ENCODE data around the gene PLEKHJ1.

The PLEKHJ1 gene

DNA sequence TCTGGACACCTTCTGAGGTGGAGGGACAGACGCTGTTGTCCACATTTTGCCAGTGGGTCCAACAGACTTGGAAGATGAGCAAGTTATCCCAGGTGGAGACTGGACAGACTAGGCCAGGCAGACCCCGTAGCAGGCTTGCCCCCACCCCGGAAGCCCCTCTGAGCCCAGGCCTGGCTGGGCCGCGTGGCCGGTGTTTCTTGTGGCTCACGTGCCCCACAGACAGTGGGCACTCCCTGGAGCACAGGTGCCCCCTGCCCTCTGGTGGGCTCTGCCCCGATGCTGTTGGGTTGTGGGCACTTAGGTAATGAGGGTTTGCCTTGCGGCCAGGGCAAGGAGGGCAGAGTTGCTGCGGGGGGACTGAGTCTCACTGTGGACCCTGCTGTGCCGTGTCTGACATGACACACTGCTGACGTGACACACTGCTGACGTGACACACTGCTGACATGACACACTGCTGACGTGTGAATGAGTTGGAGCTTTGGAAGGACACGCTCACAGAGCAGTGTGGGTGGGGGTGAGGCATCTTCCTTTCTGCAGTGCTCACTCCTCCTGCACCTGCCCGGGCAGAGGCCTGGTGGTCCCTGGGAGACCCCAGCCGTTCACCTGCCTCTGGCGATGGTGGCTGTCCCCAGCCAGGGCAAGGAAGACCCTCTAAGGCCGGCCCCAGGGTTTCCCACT is 47.3 kb downstream of the PLEKHJ1 start:
- Histone ChIP-seq H3K9ac (ENCODE audit: low read depth, low read length, poor library complexity, severe bottlenecking) (no peak overlapping the region), H3K4me2 (ENCODE audit: low read depth, low read length, poor library complexity, severe bottlenecking) (no peak overlapping the region), H3F3A (ENCODE audit: low read depth) (no peaks in the 10 kb centered on the region), H3K36me3 (ENCODE audit: insufficient read depth, low read length) (peaks cover 92% of the 10 kb centered on the region; the same call in 1 of the 2 replicates), H3K4me3 (ENCODE audit: low read length, poor library complexity, severe bottlenecking) (no peak overlapping the region), H4K20me1 (ENCODE audit: insufficient read depth, low read length, poor library complexity, severe bottlenecking) (peaks cover 44% of the 10 kb centered on the region), H3K9me2 (replicated peaks; ENCODE audit: low read depth, low read length) (no peaks in the 10 kb centered on the region), H2AFZ (ENCODE audit: low read length) (no peak overlapping the region), H3K79me2 (ENCODE audit: insufficient read depth, low read length) (peaks cover 58% of the 10 kb centered on the region), H3K27me3 (ENCODE audit: insufficient read depth, low read length, poor library complexity, severe bottlenecking) (no peaks in the 10 kb centered on the region), H3K9me3 (ENCODE audit: insufficient read depth, low read depth, low read length) (no peaks in the 10 kb centered on the region), H3K4me1 (ENCODE audit: insufficient read depth, low read length, poor library complexity, severe bottlenecking) (no peaks in the 10 kb centered on the region)
- TF ChIP-seq, protein P1, sequence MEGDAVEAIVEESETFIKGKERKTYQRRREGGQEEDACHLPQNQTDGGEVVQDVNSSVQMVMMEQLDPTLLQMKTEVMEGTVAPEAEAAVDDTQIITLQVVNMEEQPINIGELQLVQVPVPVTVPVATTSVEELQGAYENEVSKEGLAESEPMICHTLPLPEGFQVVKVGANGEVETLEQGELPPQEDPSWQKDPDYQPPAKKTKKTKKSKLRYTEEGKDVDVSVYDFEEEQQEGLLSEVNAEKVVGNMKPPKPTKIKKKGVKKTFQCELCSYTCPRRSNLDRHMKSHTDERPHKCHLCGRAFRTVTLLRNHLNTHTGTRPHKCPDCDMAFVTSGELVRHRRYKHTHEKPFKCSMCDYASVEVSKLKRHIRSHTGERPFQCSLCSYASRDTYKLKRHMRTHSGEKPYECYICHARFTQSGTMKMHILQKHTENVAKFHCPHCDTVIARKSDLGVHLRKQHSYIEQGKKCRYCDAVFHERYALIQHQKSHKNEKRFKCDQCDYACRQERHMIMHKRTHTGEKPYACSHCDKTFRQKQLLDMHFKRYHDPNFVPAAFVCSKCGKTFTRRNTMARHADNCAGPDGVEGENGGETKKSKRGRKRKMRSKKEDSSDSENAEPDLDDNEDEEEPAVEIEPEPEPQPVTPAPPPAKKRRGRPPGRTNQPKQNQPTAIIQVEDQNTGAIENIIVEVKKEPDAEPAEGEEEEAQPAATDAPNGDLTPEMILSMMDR (conservative IDR thresholded peaks at IDR 0.05; ENCODE audit: low read length), result no peak
- no peak for TF ChIP-seq EZH2phosphoT487 (IDR thresholded peaks at IDR 0.05; ENCODE audit: borderline replicate concordance)

DNA sequence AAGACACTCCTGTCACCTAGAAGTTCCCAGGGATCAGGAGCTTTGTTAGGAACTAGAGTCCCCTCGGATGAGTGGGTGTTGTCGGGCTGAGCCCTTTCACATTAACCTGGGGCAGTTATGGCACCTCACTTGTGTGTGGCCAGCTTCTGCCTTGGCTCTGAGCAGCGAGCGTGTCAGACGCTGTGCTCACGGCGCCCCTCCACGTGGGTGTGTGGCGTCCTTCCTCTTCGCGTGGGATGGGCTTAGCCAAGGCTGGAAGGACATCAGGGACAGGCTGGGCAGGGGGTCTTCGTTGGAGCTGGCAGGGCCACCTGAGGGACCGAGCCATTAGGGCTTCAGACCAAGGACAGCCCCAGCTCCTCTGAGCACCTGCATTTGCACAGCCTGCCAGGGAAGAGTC is 49.0 kb downstream of the PLEKHJ1 start:
- H3K4me2 ChIP-seq (ENCODE audit: low read depth, low read length, poor library complexity, severe bottlenecking), result no peak overlapping the region
- H2AFZ ChIP-seq (ENCODE audit: low read length), result no peak overlapping the region
- no peaks in the 10 kb centered on the region for H3K9me2 ChIP-seq (replicated peaks; ENCODE audit: low read depth, low read length)
- H3K9me3 ChIP-seq (ENCODE audit: insufficient read depth, low read depth, low read length), result no peaks in the 10 kb centered on the region
- peaks cover 75% of the 10 kb centered on the region for H3K79me2 ChIP-seq (ENCODE audit: insufficient read depth, low read length)
- H3K9ac ChIP-seq (ENCODE audit: low read depth, low read length, poor library complexity, severe bottlenecking), result no peak overlapping the region
- H3F3A ChIP-seq (ENCODE audit: low read depth), result no peaks in the 10 kb centered on the region
- no peaks in the 10 kb centered on the region for H3K27me3 ChIP-seq (ENCODE audit: insufficient read depth, low read length, poor library complexity, severe bottlenecking)
- no peak for TF ChIP-seq EZH2phosphoT487 (IDR thresholded peaks at IDR 0.05; ENCODE audit: borderline replicate concordance)
- TF ChIP-seq, protein P1 (conservative IDR thresholded peaks at IDR 0.05; ENCODE audit: low read length), result no peak
- peaks cover 51% of the 10 kb centered on the region for H4K20me1 ChIP-seq (ENCODE audit: insufficient read depth, low read length, poor library complexity, severe bottlenecking)
- no peaks in the 10 kb centered on the region for H3K4me1 ChIP-seq (ENCODE audit: insufficient read depth, low read length, poor library complexity, severe bottlenecking)
- no peak overlapping the region for H3K4me3 ChIP-seq (ENCODE audit: low read length, poor library complexity, severe bottlenecking)
- H3K36me3 ChIP-seq (ENCODE audit: insufficient read depth, low read length), result peaks cover 91% of the 10 kb centered on the region; the same call in 1 of the 2 replicates

DNA sequence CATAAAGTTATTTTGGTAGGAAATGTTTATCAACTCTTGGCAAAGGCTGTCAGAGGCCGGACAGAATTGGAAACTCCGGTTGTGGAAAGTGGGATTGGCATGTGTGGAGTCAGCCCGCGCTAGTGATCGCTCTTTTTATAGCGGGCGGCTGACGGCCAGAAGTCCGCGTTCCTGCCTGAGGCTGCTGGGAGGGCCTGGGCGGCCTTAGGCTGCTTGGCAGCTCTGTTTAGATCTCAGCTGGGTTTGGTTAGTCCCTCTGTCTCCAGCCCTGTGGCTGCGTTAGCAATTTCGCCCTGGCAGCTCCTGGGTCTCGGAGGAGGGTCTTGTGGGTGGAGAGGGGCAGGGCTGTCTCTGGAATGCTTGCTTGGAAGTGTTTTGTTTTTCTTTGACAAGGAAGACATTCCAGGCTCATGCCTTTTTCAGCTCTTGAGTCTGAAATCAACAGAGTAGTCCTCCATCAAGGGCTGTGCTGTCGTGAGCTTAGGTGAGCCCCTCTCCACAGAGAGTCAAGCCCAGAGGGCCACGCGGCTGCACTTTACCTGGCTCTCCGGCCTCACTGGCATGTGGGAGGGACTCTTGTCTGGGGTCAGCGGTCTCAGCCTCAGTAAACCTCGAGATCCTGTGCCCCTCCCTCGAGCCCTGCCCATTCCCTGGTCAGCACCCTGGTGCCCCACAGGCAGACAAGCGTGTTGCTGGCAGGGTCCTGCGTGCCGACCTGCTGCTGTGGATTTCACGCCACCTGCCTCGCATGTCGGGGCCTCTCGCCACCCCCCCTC is 49.9 kb downstream of the PLEKHJ1 start:
- no peak overlapping the region for H3K4me2 ChIP-seq (ENCODE audit: low read depth, low read length, poor library complexity, severe bottlenecking)
- H3K79me2 ChIP-seq (ENCODE audit: insufficient read depth, low read length), result peaks cover 83% of the 10 kb centered on the region
- no peaks in the 10 kb centered on the region for H3K9me3 ChIP-seq (ENCODE audit: insufficient read depth, low read depth, low read length)
- no peaks in the 10 kb centered on the region for H3K27me3 ChIP-seq (ENCODE audit: insufficient read depth, low read length, poor library complexity, severe bottlenecking)
- H3F3A ChIP-seq (ENCODE audit: low read depth), result no peaks in the 10 kb centered on the region
- TF ChIP-seq, protein P1 (conservative IDR thresholded peaks at IDR 0.05; ENCODE audit: low read length), result no peak
- TF ChIP-seq EZH2phosphoT487 (IDR thresholded peaks at IDR 0.05; ENCODE audit: borderline replicate concordance), result no peak
- peaks cover 86% of the 10 kb centered on the region; the same call in 1 of the 2 replicates for H3K36me3 ChIP-seq (ENCODE audit: insufficient read depth, low read length)
- H3K4me3 ChIP-seq (ENCODE audit: low read length, poor library complexity, severe bottlenecking), result no peak overlapping the region
- no peak overlapping the region for H3K9ac ChIP-seq (ENCODE audit: low read depth, low read length, poor library complexity, severe bottlenecking)
- no peaks in the 10 kb centered on the region for H3K9me2 ChIP-seq (replicated peaks; ENCODE audit: low read depth, low read length)
- H3K4me1 ChIP-seq (ENCODE audit: insufficient read depth, low read length, poor library complexity, severe bottlenecking), result no peaks in the 10 kb centered on the region
- no peak overlapping the region for H2AFZ ChIP-seq (ENCODE audit: low read length)
- H4K20me1 ChIP-seq (ENCODE audit: insufficient read depth, low read length, poor library complexity, severe bottlenecking), result peaks cover 55% of the 10 kb centered on the region

All from Loucy (cell line).